Activated CD4-positive, alpha-beta T cell treated with anti-CD3 and anti-CD28 coated beads, Interleukin-2, amount 50 U/mL, for 4 hours (primary cell): Measurements from ENCODE around the gene TRIM2.
A peak's percentile ranks its signal among the peaks of the same experiment; 100 is the strongest.
"Not testable (repeated sequence)": the region's sequence is repeated elsewhere in the genome, so short reads cannot be mapped to it uniquely, and the experiment has no call there.

ENCODE experiments used
- DNase-seq, 2 experiments: peaks; one replicate each; pipeline ENCODE4 v3.0.0-alpha.2; 2020

TRIM2 gene

GRCh38 chr4:153204247-153204671 lies at the start of gene TRIM2:
TSS of gene TRIM2 (plus strand) at chr4:153204443. CDS start at chr4:153204531, 88 bp downstream.
- DNase-seq, result no peak

- no peak for DNase-seq
These were observed 48.6 kb upstream of the TRIM2 start for GRCh38 chr4:153155686-153156085.

DNA sequence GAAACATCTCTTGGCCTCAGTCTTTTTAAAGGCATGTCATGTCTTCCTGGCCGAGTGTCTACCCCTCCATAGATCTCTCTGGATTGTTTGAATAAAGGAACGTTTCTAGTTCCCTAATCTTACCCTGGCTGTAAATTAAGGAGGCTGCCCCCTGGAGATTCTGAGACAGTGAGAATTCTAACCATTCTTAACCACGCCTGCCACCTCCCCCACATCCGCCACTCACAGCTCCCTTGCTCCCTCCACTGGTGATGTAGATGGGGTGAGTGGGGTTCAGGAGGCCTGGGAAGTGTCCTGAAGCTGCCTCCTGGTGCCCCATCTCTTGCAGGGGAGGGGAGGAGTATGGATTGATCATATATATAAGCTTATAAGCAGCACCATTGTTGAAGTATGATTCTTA lies 48.0 kb upstream of the TRIM2 start:
- peak; percentile 15 to 18 for DNase-seq

GRCh38 chr4:153156721-153157120 lies 47.5 kb upstream of the TRIM2 start:
- no peak for DNase-seq

DNA sequence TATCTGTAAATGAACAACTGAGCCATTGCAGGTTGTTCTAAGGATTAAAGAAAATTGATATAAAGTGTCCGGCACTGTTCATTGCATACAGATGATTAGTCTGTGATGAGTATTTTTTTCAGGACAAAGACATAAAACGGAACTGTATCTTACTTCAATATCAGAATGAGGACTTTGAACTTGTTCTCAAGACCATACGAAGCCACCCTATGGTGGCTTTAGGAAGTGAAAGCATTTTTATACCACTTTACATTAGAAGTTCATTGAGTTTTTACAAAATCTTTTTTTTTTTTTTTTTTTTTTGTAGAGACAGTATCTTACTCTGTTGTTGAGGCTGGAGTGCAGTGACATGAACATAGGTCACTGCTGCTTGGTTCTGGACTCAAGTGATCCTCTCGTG lies 45.2 kb upstream of the TRIM2 start:
- no peak for DNase-seq

- no peak for DNase-seq
These were observed 44.5 kb upstream of the TRIM2 start for GRCh38 chr4:153159728-153160221.

GRCh38 chr4:153160821-153161220 lies 43.4 kb upstream of the TRIM2 start:
- no peak for DNase-seq

DNA sequence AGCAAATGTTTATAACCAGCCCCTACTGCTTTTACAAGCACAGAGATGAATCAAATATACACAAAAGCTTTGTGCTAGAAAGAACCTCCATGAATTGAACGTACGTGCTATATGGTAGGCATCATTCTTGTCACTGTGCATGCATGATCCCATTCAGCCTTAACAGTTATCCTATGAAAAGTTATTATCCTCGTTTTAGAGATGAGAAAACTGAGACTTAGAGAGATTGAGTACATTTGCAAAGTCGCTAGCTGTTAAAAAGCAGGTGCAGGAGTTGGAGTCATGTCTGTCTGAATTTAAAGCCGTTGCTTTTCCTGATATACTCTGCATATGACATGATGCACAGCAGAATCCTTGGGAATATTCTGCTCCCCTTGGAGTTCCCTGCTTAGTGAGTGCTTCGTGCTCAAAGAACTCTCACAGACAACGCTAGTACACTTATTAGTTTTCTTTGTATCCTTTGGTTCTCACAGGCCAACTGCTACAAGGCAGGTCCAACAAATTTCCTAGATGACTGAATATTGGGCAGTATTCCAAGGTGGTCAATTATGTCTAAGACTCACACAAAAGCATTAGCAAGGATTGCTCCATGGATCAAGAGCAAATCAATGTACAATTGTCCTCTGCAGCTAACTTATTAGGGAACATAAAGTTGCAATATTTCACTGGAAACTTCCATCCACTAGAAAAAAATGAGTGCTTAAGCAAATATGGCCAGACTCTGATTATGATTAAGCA lies 42.8 kb upstream of the TRIM2 start:
- no peak for DNase-seq

DNA sequence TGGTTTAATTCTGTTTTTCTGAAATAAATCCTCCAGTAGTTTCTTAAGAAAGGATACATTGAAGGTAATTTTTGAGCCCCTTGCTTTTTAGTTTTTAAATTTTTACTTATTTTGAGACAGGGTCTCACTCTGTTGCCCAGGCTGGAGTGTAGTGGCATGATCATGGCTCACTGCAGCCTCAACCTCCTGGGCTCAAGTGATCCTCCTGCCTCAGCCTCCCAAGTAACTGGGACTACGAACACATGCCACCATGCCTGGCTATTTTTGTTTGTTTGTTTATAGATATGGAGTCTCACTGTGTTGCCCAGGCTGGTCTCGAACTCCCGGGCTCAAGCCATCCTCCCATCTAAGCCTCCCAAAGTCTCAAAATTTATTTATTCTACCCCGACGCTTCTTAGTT lies 39.0 kb upstream of the TRIM2 start:
- not testable (repeated sequence) for DNase-seq

- no peak for DNase-seq
These were observed 37.3 kb upstream of the TRIM2 start for GRCh38 chr4:153166716-153167501.

DNA sequence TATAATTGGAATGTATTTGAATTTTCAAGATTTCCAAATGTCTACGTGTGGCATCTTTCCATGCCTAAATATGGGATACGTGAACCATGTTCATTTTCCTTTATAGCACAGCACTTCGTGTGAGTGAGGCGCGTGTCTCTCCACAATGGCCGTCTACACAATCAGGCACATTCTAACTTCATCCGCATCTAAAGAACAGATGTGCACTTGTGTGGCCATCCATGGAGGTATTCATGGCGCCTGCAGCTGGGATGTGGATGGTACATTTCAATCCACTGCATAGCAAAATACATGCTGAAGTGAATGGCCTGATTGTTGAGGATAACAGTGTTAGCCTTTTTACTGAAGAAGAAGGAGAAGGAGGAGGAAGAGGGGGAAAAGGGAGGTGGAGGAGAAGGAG lies 34.5 kb upstream of the TRIM2 start:
- no peak for DNase-seq

GRCh38 chr4:153170407-153170806 lies 33.8 kb upstream of the TRIM2 start:
- no peak for DNase-seq

DNA sequence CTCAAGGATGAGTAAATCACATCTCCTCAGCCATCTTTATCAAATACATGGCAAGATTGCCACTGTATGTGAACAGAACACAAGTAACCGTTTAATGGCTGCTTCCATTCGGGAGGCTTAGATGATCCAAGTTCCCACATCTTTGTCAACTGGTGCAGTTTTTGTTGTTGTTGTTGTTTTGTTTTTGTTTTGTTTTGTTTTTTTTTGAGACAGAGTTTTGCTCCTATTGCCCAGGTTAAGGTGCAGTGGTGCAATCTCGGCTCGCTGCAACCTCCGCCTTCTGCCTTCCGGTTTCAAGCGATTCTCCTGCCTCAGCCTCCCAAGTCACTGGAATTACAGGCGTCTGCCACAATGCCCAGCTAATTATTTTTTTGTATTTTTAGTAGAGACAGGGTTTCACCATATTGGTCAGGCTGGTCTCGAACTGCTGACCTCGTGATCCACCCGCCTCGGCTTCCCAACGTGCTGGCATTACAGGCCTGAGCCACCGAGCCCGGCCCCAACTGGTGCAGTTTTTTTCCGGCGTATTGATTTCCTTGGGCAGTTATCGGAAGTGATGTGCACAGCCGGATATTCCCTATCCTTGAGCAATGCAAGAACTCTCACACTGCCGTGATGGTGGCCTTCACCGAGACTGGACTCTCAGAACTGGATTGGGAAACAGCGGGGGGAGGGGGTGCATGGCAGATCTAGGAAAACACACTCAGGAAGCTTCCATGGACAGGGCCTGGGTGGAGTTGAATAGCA lies 29.2 kb upstream of the TRIM2 start:
- DNase-seq, result no peak

GRCh38 chr4:153176938-153177337 lies 27.3 kb upstream of the TRIM2 start:
- DNase-seq, result no peak

DNA sequence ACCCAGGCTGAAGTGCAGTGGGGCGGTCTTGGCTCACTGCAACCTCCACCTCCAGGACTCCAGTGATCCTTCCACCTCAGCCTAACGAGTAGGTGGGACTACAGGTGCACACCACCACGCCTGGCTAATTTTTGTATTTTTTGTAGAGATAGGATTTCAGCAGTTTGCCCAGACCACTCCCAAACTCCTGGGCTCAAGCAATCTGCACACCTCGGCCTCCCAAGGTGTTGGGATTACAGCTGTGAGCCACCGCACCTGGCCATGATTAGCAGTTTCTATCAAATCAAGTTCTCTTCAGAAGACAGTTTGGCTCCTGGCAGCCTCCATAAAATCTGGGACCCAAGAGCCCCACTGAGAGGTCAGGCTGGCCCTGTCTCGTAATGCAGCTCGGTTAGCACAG lies 26.4 kb upstream of the TRIM2 start:
- DNase-seq, result no peak

DNA sequence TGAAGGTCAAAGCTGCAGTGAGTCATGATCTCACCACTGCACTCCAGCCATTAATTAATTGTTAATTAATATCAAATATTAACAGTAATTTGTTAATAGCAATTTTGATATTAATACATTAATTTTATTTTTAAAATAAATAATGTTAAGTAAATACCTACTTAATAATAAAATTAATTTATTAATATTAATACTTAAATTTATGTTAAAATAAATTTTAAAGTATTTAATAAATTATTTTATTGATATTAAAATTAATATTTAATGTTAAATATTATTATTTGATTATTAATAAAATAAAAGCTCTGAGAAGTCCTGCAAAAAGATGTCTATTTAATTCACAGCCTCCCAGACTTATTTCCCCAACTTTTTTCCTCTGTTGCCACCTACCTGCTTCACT lies 25.1 kb upstream of the TRIM2 start:
- DNase-seq, result no peak

DNA sequence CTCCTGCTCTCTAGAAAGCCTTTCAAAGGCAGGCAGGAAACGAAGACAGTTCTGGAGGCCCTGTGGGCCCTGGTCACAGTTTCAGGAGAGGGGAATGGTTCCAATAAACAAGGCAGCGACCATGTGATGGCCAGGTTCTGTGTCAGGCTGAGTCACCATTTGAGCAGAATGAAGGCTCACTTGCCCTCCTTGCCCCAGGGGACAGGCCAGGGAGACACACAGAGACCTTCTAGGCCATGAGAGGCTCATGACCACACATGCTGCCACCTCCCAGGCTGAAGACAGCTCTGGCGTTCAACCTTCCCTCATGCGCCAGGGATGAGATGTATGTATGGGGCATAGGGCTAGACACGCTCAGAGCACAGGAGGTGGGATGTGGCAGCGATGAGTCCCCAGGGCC lies 22.9 kb upstream of the TRIM2 start:
- DNase-seq, result no peak

DNA sequence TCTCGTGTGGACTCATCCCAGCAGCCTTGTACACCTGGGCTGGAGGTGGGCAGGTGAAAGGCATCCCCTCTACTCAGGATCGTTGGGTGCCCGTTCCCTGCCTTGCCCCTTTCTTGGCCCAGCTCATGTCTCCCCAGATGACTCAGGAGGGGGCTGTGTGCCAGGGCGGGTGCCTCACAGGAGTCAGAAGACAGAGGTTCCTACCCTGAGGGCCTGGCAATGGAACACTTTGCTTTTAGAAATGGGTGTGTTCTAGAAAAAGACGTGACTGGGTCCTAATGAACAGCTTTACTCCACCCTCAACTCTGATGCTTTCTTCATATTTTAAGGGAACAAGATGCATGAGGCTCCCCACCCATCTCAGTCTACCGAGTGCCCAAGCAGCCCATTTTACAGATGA lies 22.5 kb upstream of the TRIM2 start:
- DNase-seq, result no peak

DNA sequence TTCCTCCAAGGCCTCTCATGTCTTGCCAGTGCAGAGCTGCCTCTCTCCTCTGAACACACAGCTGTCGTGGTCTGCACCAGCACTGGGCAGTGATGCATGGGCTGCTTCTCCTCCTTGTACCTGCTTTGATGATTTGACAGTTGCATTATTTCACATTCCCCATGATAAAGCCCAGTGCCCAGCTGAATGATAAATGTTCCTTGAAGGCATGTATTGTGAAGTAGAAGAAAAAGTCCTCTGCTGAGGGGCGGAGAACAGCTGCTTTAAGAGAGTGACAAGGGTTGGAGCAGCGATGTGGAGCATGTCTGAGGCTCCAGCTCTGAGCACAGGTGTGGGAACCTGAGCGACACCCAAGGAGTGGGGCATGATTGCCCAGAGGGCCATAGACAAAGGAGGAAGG lies 21.1 kb upstream of the TRIM2 start:
- DNase-seq, result no peak

- no peak for DNase-seq
These were observed 18.9 kb upstream of the TRIM2 start for GRCh38 chr4:153185331-153185852.

DNA sequence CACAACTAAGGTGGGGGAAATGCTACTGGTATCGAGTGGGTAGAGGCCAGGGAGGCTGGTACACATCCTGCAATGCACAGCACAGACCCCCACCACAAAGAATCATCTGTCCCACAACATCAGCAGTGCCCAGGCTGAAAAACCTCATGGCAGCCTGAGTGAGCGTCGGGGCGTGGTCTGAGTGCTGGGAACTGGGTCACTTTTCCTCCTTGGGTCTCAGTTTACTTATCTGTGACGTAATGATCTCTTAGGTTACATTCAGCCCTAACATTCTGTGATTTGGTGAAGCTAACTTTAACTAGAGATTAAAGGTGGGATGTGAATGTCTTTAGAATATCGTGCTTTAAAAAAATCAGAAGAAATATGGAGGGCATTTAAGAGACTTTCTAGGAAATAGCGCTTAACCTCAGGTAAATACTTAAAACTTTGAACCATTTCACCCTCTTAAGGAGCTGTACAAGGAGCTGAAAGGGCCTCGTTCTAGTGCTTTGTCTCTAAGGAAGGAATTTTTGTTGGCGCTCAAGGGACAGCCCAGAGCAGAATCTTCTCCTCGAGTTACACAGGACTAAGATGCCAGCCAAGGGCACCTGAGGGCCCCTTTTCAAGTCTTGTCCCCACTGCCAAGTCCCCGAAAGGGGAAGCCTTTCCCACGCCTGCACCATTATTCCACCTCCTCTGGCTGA lies 18.1 kb upstream of the TRIM2 start:
- DNase-seq, result no peak

DNA sequence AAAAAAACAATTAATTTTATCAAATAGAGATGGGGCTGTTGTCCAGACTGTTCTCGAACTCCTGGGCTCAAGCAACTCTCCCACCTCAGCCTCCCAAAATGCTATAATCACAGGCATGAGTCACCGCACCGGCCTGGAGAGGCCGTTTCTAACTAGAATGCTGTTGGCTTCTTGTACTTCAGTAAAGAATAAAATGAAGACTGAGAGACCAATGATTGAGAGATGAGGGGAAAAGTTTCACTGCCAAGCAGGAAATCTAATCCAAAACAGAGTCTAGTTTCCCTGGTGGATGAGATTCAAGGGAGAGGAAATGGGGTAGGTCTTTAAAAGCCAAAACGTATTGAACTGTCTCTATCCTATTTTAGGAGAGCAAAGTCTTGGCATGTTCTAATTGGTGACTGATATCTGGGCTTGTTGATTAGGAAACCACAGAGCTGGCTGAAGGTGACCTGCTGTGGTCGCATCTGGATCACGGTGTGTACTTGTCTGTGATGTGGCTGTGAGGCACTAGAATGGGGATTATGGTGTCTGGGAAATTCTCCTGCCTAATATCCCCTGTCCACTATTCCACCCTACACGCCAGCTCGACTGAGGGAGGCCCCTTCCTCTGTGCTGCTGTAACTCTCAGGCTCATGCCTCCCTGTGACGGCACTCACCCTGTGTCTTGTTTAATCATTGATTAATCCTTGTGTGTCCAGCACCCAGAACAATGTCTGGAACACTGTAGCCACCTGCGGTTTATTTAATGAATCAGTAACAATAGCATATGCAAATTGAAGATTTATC lies 15.0 kb upstream of the TRIM2 start:
- DNase-seq, result no peak
